AG09309 (cell line): ENCODE data around the gene GRID1.

Experiments
- DNase-seq: peaks from one replicate; pipeline ENCODE4 v3.0.0-alpha.2; 2010; ENCODE audit warnings: low read depth
- H3K4me3 ChIP-seq: 2 replicates; pipeline ENCODE4 v1.5.1; 2011; ENCODE audit warnings: mild to moderate bottlenecking, low read depth, low read length, moderate library complexity; ENCODE audit not compliant: control insufficient read depth
- TF ChIP-seq, protein P1 (sequence below): IDR thresholded peaks from 2 replicates; pipeline ENCODE4 v1.5.1; 2011; ENCODE audit warnings: mild to moderate bottlenecking, low read depth, low read length, inconsistent platforms; ENCODE audit not compliant: insufficient read depth, control insufficient read depth; ENCODE audit errors: missing control alignments

The GRID1 gene

GRCh38 chr10:85619832-85620231 is 746.8 kb downstream of the GRID1 start:
- TF ChIP-seq, protein P1, sequence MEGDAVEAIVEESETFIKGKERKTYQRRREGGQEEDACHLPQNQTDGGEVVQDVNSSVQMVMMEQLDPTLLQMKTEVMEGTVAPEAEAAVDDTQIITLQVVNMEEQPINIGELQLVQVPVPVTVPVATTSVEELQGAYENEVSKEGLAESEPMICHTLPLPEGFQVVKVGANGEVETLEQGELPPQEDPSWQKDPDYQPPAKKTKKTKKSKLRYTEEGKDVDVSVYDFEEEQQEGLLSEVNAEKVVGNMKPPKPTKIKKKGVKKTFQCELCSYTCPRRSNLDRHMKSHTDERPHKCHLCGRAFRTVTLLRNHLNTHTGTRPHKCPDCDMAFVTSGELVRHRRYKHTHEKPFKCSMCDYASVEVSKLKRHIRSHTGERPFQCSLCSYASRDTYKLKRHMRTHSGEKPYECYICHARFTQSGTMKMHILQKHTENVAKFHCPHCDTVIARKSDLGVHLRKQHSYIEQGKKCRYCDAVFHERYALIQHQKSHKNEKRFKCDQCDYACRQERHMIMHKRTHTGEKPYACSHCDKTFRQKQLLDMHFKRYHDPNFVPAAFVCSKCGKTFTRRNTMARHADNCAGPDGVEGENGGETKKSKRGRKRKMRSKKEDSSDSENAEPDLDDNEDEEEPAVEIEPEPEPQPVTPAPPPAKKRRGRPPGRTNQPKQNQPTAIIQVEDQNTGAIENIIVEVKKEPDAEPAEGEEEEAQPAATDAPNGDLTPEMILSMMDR, result no peak
- no peak for DNase-seq
- H3K4me3 ChIP-seq, result no peak overlapping the region

GRCh38 chr10:85618841-85619240 is 747.8 kb downstream of the GRID1 start:
- no peak for DNase-seq
- TF ChIP-seq, protein P1, result no peak
- H3K4me3 ChIP-seq, result no peak overlapping the region

DNA sequence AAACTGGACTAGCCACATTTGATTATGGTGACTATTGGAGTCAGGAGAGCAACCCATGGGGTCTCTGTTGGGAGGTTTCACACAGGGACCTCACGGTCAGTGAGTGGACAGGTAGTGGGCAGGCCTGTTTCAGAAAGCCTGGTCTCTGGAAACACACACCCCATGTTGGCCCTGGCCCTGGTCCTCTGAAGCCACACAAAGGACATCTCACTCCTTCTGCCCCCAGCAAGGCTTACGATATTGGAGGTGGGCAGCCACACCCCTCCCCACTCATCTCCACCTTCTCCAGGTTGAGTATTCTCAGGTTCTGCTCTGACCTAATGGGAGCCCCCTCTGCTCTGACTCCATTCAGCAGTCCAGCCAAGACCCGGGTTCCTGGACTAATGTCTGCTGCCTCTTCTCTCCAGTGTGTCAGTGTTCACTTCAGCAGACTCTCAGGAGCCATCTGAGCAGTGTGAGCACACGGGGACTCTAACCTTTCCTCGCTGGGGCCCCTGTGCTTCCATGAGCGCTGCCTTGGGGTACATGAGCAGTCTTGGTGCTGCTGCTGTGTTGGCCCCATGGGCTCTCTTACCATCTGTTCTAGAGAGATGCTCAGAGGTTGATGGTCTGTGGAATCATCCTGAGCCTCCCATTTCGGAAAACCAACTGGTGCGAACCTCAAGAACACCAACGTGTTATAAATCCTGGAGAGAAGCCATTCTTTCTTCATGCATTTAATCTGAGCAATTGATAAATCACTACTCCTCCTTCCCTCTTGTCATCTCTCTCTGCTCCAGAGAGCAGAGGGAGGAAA is 748.6 kb downstream of the GRID1 start:
- no peak for DNase-seq
- TF ChIP-seq, protein P1, result no peak
- H3K4me3 ChIP-seq, result no peak overlapping the region

- TF ChIP-seq, protein P1, result no peak
- H3K4me3 ChIP-seq, result no peak overlapping the region
- DNase-seq, result no peak
Observed at GRCh38 chr10:85615556-85615955, 751.0 kb downstream of the GRID1 start.

DNA sequence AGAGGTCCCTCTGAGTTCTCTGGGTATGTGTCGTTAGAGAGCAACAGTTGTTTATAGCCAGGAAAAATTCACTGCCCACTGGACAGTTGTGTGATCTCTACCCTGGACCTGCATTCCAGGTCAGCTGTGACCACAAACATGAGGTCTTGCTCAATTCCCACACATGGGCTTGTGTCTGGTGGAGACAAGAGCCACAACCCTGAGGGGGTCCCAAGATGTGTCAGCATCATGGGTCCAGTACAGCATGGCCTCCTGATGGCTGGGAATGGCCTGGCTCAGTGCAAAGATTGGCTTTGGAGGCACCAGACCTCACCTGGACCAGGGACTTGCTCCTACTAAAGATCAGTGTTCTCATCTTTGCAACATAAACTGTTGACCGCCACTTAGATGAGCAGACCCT is 751.6 kb downstream of the GRID1 start:
- no peak for DNase-seq
- TF ChIP-seq, protein P1, result no peak
- H3K4me3 ChIP-seq, result no peak overlapping the region

GRCh38 chr10:85614566-85614965 is 752.0 kb downstream of the GRID1 start:
- TF ChIP-seq, protein P1, result no peak
- no peak overlapping the region for H3K4me3 ChIP-seq
- DNase-seq, result no peak

GRCh38 chr10:85613391-85613790 is 753.2 kb downstream of the GRID1 start:
- H3K4me3 ChIP-seq, result no peak overlapping the region
- TF ChIP-seq, protein P1, result no peak
- DNase-seq, result no peak
